Activated T-cell treated with anti-CD3 and anti-CD28 coated beads for 4 hours (primary cell): ENCODE results near the gene C1orf115.
"Not testable (repeated sequence)": the region's sequence is repeated elsewhere in the genome, so short reads cannot be mapped to it uniquely, and the experiment has no call there.

Experiments
- DNase-seq: peaks from one replicate; pipeline ENCODE4 v3.0.0-alpha.2; 2020

The C1orf115 gene

GRCh38 chr1:220730486-220730885 lies 40.3 kb downstream of the C1orf115 start:
- no peak for DNase-seq

- DNase-seq: no peak
Observed at GRCh38 chr1:220732137-220732536, 42.0 kb downstream of the C1orf115 start.

GRCh38 chr1:220732621-220733020 lies 42.5 kb downstream of the C1orf115 start:
- no peak for DNase-seq

- peak; percentile 85 for DNase-seq
Observed at GRCh38 chr1:220733086-220733601, 43.0 kb downstream of the C1orf115 start.

GRCh38 chr1:220734571-220735326 lies 44.6 kb downstream of the C1orf115 start:
- no peak for DNase-seq

- DNase-seq: not testable (repeated sequence)
Observed at GRCh38 chr1:220736283-220736682, 46.1 kb downstream of the C1orf115 start.

- DNase-seq: no peak
Observed at GRCh38 chr1:220741349-220741748, 51.2 kb downstream of the C1orf115 start.

GRCh38 chr1:220741825-220742224 lies 51.7 kb downstream of the C1orf115 start:
- no peak for DNase-seq

- DNase-seq: no peak
Observed at GRCh38 chr1:220742520-220742919, 52.4 kb downstream of the C1orf115 start.

- no peak for DNase-seq
Observed at GRCh38 chr1:220746851-220747250, 56.7 kb downstream of the C1orf115 start.

- no peak for DNase-seq
Observed at GRCh38 chr1:220747437-220748088, 57.4 kb downstream of the C1orf115 start.

GRCh38 chr1:220748089-220748934 lies 58.1 kb downstream of the C1orf115 start, which contains the start of gene MTARC2:
TSS of gene MTARC2 (plus strand) at chr1:220748322. CDS start at chr1:220748532, 210 bp downstream.
- DNase-seq: no peak
